Activated gamma-delta T cell (primary cell): ENCODE measurements around the gene PEMT.

Experiments used
- DNase-seq: peaks from one replicate; lab custom pipeline; 2025; lab: John Stamatoyannopoulos, UW

The PEMT gene

GRCh38 chr17:17535957-17536356 is 55.6 kb downstream of the PEMT start:
- DNase-seq, result no peak

DNA sequence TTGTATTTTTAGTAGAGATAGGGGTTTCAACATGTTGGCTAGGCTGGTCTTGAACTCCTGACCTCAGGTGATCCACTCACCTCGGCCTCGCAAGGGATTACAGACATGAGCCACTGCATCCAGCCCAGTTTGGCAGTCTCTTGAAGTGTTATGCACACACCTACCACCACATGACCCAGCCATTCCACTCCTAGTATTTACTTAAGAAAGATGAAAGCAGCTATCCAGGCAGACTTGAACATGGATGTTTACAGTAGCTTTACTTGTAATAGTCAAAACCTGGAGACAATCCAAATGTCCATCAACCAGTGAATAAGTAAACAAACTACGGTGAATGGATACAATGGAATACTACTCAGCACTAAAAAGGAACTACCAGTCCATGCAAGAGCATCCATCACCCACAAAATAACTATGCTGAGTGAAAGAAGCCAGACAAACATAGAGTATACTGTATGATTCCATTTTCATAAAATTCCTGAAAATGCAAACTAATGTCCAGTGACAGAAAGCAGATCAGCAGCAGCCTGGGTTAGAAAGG is 57.5 kb downstream of the PEMT start:
- no peak for DNase-seq

DNA sequence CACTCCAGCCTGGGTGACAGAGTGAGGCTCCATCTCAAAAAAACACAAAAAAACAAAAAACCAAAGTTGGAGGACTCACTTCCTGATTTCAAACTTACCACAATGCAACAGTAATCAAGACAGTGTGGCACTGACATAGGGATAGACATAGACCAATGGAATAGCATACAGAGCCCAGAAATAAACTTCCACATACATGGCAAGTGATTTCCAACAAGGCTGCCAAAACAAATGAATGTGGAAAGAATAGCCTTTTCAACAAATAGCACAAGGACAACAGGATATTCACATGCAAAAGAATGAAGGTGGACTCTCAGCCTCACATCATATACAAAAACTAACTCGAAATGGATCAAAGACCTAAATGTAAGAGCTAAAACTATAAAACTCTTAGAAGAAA is 58.5 kb downstream of the PEMT start:
- DNase-seq, result no peak

GRCh38 chr17:17531156-17531555 is 60.4 kb downstream of the PEMT start:
- no peak for DNase-seq

- DNase-seq, result no peak
Observed at GRCh38 chr17:17528696-17529652, 62.5 kb downstream of the PEMT start.

DNA sequence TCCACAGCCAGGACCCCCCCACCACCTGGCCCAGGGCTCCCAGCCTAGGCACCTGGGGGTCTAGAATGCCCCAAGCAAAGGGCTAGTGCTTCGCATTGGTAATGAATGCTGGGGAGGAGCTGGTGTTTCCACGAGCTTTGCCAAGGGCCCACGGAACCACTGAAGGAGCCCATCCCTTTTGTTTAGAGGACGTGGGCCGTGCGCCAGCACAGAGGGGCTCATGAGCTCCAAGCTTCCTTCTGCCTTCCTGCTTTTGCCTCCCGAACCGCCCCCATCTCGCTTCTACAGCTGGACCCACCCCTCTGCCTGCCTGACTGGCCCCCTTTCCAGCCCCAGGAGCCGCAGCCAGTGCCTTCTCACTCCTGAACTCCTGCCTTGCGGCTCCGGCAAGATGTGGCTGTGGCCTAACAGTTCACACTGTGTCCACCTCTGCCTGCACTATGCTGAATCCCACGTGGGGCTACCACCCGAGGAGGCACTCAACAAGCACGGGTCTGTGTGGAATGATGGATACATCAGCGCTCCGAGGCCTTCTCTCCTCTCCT is 63.5 kb downstream of the PEMT start:
- DNase-seq, result no peak

- no peak for DNase-seq
Observed at GRCh38 chr17:17527534-17527933, 64.0 kb downstream of the PEMT start.

- DNase-seq, result no peak
Observed at GRCh38 chr17:17526369-17526768, 65.1 kb downstream of the PEMT start.

DNA sequence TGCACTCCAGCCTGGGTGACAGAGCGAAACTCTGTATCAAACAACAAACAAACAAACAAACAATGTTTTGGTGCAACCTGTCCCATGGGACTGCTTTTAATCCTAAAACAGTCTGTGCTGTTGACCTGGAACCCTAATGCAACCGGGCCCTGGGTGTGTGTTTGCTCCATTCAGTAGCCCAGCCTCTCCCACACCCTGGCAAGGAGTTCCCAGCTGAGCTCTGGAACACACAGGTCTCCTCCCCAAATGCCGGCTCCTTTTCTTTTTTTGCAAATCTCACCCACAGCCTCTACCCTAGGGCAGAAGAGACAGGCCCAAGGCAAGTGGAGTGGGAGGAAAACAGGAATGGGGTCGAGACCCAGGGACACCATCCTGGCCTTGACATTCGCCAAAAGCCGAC is 65.6 kb downstream of the PEMT start:
- DNase-seq, result no peak

- DNase-seq, result no peak
Observed at GRCh38 chr17:17525311-17525710, 66.2 kb downstream of the PEMT start.

GRCh38 chr17:17523731-17524490 is 67.6 kb downstream of the PEMT start:
- no peak for DNase-seq

- DNase-seq, result no peak
Observed at GRCh38 chr17:17523001-17523730, 68.3 kb downstream of the PEMT start.

DNA sequence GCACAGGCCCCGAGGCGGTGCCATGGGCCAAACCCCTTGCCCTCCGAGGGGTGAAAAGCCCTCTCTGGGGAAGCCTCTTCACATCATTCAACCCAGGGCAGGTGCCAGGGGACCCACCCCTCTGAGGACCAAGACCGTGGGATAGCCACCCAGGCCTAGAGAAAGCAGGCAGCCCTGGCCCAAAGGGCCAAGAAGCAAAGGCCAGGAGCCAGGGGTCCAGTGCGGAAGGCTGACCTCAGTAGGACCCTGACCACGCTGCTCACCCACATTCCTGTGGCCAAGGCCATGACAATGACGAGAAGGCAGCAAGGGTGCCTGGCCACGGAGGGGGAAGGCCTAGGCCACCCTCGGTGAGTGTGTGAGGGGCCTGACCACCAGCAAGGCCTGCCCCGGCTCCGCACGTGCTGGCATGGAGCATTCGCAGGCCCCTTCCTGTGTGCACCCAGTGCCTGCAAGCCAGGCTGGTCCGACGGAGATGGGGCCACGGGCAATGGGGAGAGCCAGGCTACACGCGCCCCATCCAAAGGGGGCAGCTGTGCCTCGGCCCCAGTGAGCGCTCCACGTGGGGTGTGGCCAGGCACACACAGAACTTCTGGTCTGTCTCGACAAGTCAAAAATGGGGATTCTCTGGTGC is 70.8 kb downstream of the PEMT start:
- no peak for DNase-seq

- DNase-seq, result no peak
Observed at GRCh38 chr17:17519886-17520285, 71.6 kb downstream of the PEMT start.

DNA sequence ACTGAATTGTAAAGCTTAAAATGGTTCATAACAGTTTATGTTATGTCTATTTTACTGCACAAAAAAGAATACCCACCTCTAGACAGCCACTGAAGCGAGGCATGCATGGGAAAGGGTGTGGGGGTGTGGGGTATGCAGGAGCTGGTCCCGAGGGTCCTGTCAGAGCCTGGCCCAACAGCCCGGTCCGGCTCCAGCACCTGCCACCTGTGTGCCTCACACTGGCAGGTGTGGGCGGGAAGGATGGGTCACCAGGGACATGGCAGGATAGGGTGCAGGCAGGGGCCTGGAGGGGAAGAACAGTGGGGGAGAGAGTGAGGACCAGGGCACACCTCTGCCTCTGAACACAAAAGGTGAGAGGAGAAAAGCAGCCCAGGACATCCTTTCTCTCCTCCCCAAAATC is 72.6 kb downstream of the PEMT start:
- no peak for DNase-seq

DNA sequence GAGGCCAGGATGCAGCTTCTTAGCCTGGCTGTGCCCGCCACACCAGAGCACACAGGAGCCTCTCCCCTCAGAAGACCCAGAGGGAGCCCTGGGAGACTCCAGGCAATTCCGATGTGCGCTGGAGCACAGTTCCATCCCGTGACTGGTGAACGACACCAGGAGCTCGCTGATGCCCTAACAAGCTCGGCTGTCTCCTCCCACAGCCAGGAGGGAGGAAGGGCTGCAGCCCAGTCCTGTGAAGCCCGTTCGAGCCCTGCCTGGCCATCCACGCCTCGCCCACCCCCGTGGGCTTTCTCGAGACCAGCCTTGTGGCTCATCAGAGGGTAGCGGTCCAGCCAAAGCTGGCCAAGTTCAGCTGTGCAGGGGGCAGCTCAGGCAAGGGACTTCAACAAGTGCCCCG is 73.5 kb downstream of the PEMT start:
- no peak for DNase-seq

GRCh38 chr17:17516941-17517720 is 74.4 kb downstream of the PEMT start:
- DNase-seq, result no peak

GRCh38 chr17:17515934-17516930 is 75.3 kb downstream of the PEMT start:
- no peak for DNase-seq
